HL-60 (cell line): ENCODE results near the gene OGA.

Source experiments
- DNase-seq, 2 experiments: peaks; one replicate each; pipeline ENCODE4 v3.0.0-alpha.2; 2010 to 2020; ENCODE audit warnings: low read depth in 1 of 2, low spot score in 1 of 2
- H3K27ac ChIP-seq: fragments of 250-450 bp; sonication (Bioruptor Pico); replicated peaks from 2 replicates; pipeline ENCODE4 v1.5.1; 2020; ENCODE audit warnings: mild to moderate bottlenecking, moderate library complexity
- H3K27me3 ChIP-seq: fragments of 250-450 bp; sonication (Bioruptor Pico); 2 replicates; pipeline ENCODE4 v1.5.1; 2021; ENCODE audit warnings: mild to moderate bottlenecking, moderate library complexity; ENCODE audit not compliant: insufficient read depth, poor library complexity, severe bottlenecking
- H3K4me3 ChIP-seq: replicated peaks from 2 replicates; pipeline ENCODE4 v1.5.1; 2011; ENCODE audit warnings: mild to moderate bottlenecking, control low read depth, low read length; ENCODE audit not compliant: insufficient read depth
- CTCF ChIP-seq: IDR thresholded peaks from one replicate; pipeline ENCODE4 v1.5.1; 2011; ENCODE audit warnings: low read length, control low read depth, inconsistent platforms; ENCODE audit not compliant: insufficient read depth
- GABPA ChIP-seq: IDR thresholded peaks from 2 replicates; pipeline ENCODE4 v1.6.1; 2012; ENCODE audit warnings: low read depth
- POLR2AphosphoS5 ChIP-seq: IDR thresholded peaks from 2 replicates; pipeline ENCODE4 v1.6.1; 2012; ENCODE audit warnings: low read depth
- REST ChIP-seq: IDR thresholded peaks from 2 replicates; pipeline ENCODE4 v1.6.1; 2012; ENCODE audit warnings: low read depth; ENCODE audit not compliant: insufficient replicate concordance
- SPI1 ChIP-seq: IDR thresholded peaks from 2 replicates; pipeline ENCODE4 v1.6.1; 2012; ENCODE audit warnings: low read depth, mild to moderate bottlenecking, borderline replicate concordance

OGA gene

GRCh38 chr10:101767966-101768790 is 50.1 kb downstream of the OGA start:
- DNase-seq, result no peak
- TF ChIP-seq CTCF (no peak), SPI1 (no peak), REST (no peak), POLR2AphosphoS5 (no peak), GABPA (no peak)
- Histone ChIP-seq H3K27ac (no peak overlapping the region), H3K27me3 (peaks cover 24% of the 10 kb centered on the region), H3K4me3 (no peak overlapping the region)

GRCh38 chr10:101767600-101767945 is 50.7 kb downstream of the OGA start:
- no peak for DNase-seq
- TF ChIP-seq REST, result no peak
- no peak for TF ChIP-seq SPI1
- TF ChIP-seq CTCF, result no peak
- TF ChIP-seq GABPA, result no peak
- no peak for TF ChIP-seq POLR2AphosphoS5
- H3K27ac ChIP-seq, result no peak overlapping the region
- H3K4me3 ChIP-seq, result no peak overlapping the region
- H3K27me3 ChIP-seq, result peaks cover 18% of the 10 kb centered on the region

- no peak for TF ChIP-seq CTCF
- no peak for TF ChIP-seq POLR2AphosphoS5
- TF ChIP-seq REST, result no peak
- no peak for TF ChIP-seq SPI1
- TF ChIP-seq GABPA, result no peak
These were observed 51.3 kb downstream of the OGA start for GRCh38 chr10:101766753-101767599.

More at GRCh38 chr10:101766753-101767599, 51.3 kb downstream of the OGA start:
- H3K27ac ChIP-seq, result no peak overlapping the region
- DNase-seq, result no peak
- no peak overlapping the region for H3K4me3 ChIP-seq
- peaks cover 12% of the 10 kb centered on the region for H3K27me3 ChIP-seq
